GM19372 (cell line): ENCODE results near the gene SYTL3.
"Not testable (repeated sequence)": the region's sequence is repeated elsewhere in the genome, so short reads cannot be mapped to it uniquely, and the experiment has no call there.

Experiments
- ATAC-seq: cut with Tn5 transposase; IDR thresholded peaks from one replicate; pipeline ENCODE4 v1.9.1; 2021; ENCODE audit warnings: mild to moderate bottlenecking, low read depth, moderate library complexity; ENCODE audit not compliant: unreplicated experiment

Gene SYTL3

GRCh38 chr6:158621694-158622544, 27.9 kb upstream of the SYTL3 start:
- no peak for ATAC-seq

GRCh38 chr6:158622545-158623190, 27.2 kb upstream of the SYTL3 start:
- ATAC-seq: no peak

GRCh38 chr6:158624684-158625682, 24.9 kb upstream of the SYTL3 start:
- ATAC-seq: no peak

GRCh38 chr6:158625881-158626305, 24.0 kb upstream of the SYTL3 start:
- no peak for ATAC-seq

- ATAC-seq: no peak
Measured at GRCh38 chr6:158626360-158627167, 23.3 kb upstream of the SYTL3 start.

- ATAC-seq: no peak
Measured at GRCh38 chr6:158627168-158627939, 22.5 kb upstream of the SYTL3 start.

GRCh38 chr6:158627940-158628211, 22.0 kb upstream of the SYTL3 start:
- no peak for ATAC-seq

GRCh38 chr6:158628542-158628941, 21.3 kb upstream of the SYTL3 start:
- no peak for ATAC-seq

- no peak for ATAC-seq
Measured at GRCh38 chr6:158629367-158630221, 20.3 kb upstream of the SYTL3 start.

GRCh38 chr6:158630938-158631616, 18.8 kb upstream of the SYTL3 start:
- ATAC-seq: no peak

GRCh38 chr6:158631678-158632537, 17.9 kb upstream of the SYTL3 start:
- ATAC-seq: no peak

GRCh38 chr6:158632538-158633119, 17.2 kb upstream of the SYTL3 start:
- ATAC-seq: not testable (repeated sequence)

- ATAC-seq: no peak
Measured at GRCh38 chr6:158633127-158633526, 16.7 kb upstream of the SYTL3 start.

- ATAC-seq: no peak
Measured at GRCh38 chr6:158634695-158635426, 15.0 kb upstream of the SYTL3 start.

- no peak for ATAC-seq
Measured at GRCh38 chr6:158635427-158636073, 14.3 kb upstream of the SYTL3 start.
